Mammary epithelial cell (primary cell): Measurements from ENCODE around the gene RAB11FIP5.

Experiments
- EZH2 ChIP-seq: IDR thresholded peaks from 2 replicates; pipeline ENCODE4 v1.6.1; 2012; ENCODE audit warnings: low read length, inconsistent platforms, borderline replicate concordance
- TF ChIP-seq, protein P1 (sequence below), 2 donors: IDR thresholded peaks in 1 of 2; conservative IDR thresholded peaks in 1 of 2; 2 replicates each; pipeline ENCODE4 v1.5.1; 2011 to 2012; ENCODE audit warnings: inconsistent platforms in 2 of 2, low read length in 2 of 2, mild to moderate bottlenecking in 2 of 2, control low read depth in 1 of 2, low read depth in 1 of 2; ENCODE audit not compliant: insufficient read depth in 1 of 2; ENCODE audit errors: extremely low read depth in 1 of 2

DNA sequence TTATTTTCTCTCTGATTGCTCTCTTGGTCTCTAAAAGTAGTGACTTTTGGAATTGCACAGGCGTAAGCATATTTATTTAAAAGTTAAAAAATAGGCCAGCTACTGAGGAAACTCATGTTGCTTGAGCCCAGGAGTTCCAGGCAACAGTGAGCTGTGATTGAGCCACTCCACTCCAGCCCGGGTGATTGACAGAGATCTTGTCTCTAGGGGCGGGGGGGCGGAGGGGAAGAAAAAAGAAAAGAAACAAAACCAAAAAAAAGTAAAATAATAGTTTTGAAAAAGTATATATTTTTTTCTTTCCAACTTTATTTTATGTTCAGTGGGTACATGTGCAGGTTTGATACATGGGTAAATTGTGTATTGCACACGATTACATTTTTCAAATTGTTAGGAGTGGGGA is 18.0 kb upstream of the RAB11FIP5 start:
- TF ChIP-seq EZH2, result no peak
- TF ChIP-seq, protein P1, sequence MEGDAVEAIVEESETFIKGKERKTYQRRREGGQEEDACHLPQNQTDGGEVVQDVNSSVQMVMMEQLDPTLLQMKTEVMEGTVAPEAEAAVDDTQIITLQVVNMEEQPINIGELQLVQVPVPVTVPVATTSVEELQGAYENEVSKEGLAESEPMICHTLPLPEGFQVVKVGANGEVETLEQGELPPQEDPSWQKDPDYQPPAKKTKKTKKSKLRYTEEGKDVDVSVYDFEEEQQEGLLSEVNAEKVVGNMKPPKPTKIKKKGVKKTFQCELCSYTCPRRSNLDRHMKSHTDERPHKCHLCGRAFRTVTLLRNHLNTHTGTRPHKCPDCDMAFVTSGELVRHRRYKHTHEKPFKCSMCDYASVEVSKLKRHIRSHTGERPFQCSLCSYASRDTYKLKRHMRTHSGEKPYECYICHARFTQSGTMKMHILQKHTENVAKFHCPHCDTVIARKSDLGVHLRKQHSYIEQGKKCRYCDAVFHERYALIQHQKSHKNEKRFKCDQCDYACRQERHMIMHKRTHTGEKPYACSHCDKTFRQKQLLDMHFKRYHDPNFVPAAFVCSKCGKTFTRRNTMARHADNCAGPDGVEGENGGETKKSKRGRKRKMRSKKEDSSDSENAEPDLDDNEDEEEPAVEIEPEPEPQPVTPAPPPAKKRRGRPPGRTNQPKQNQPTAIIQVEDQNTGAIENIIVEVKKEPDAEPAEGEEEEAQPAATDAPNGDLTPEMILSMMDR (conservative IDR thresholded peaks at IDR 0.05 in 1 of 2, IDR thresholded peaks at IDR 0.05 in 1 of 2; ENCODE audit: extremely low read depth in 1 of 2, insufficient read depth in 1 of 2, low read depth in 1 of 2, low read length in 2 of 2), result no peak
